ENCODE data around the gene PCYT2.

DNA sequence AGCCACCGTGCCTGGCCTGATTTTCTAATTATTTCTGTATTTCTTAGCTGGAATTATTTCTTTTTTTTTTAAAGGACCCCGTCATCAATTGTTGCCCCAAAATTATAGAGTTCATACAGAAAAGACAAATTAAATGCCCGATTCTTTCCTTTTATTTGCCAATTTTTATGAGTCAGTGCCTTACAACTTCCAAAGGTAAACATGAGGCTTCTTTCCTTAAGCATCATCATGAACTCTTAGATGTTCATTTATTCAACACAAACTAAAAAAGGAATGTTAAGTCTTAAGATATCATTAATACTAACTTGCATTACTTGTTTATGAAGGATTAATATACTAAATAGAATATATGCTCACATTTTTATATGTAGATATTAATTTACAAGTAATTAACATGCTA, 32.9 kb downstream of the PCYT2 start:
- TF ChIP-seq, protein P1, sequence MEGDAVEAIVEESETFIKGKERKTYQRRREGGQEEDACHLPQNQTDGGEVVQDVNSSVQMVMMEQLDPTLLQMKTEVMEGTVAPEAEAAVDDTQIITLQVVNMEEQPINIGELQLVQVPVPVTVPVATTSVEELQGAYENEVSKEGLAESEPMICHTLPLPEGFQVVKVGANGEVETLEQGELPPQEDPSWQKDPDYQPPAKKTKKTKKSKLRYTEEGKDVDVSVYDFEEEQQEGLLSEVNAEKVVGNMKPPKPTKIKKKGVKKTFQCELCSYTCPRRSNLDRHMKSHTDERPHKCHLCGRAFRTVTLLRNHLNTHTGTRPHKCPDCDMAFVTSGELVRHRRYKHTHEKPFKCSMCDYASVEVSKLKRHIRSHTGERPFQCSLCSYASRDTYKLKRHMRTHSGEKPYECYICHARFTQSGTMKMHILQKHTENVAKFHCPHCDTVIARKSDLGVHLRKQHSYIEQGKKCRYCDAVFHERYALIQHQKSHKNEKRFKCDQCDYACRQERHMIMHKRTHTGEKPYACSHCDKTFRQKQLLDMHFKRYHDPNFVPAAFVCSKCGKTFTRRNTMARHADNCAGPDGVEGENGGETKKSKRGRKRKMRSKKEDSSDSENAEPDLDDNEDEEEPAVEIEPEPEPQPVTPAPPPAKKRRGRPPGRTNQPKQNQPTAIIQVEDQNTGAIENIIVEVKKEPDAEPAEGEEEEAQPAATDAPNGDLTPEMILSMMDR (conservative IDR thresholded peaks at IDR 0.05; ENCODE audit: low read depth, low read length), result no peak
- TF ChIP-seq EZH2 (IDR thresholded peaks at IDR 0.05; ENCODE audit: borderline replicate concordance, low read depth, low read length, poor library complexity, severe bottlenecking), result no peak
